Measurements from ENCODE around the gene NAP1L4.

DNA sequence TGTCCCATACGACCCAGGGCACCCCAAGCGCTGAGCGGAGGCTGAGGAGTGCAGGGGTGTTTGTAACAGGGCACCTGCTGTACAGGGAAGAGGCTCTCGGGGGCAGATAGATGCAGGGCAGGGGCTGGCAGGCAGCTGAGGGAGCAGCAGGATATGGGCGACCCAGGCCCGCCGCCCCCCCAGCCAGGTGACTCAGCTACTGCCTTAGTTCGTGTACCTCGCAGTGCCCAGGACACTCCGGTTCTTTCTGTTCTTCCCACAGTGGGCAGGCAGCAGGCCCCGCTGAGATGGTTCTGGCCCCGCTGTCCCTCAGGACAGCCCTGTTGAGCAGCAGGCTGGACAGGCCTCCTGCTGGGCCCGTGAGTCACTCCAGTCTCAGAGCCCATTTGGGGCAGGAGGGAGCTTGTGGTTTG is 79.1 kb downstream of the NAP1L4 start:
- TF ChIP-seq EZH2 (IDR thresholded peaks at IDR 0.05; ENCODE audit: insufficient read depth, poor library complexity, severe bottlenecking) (no peak), EZH2phosphoT487 (IDR thresholded peaks at IDR 0.05; ENCODE audit: insufficient read depth, low read depth) (no peak)
